GM23248 (cell line): ENCODE data around the gene MGMT. TPM values are rescaled to one million over a fixed set of nuclear protein-coding genes. Genes with fewer than 3 reads are reported as not detected.

Experiments used
- DNase-seq: peaks from one replicate; pipeline ENCODE4 v3.0.0-alpha.2; 2015
- H2AFZ ChIP-seq: fragments of 200-600 bp; sonication (generic); 2 replicates; pipeline ENCODE4 v1.6.1; 2016; ENCODE audit warnings: antibody characterized with exemption
- H3F3A ChIP-seq: fragments of 200-600 bp; sonication (generic); 2 replicates; pipeline ENCODE4 v1.6.1; 2016; ENCODE audit warnings: mild to moderate bottlenecking, antibody characterized with exemption, mixed run types; ENCODE audit not compliant: insufficient read depth
- H3K27ac ChIP-seq: fragments of 200-600 bp; sonication (generic); 2 replicates; pipeline ENCODE4 v1.5.1; 2016; ENCODE audit warnings: mild to moderate bottlenecking
- H3K27me3 ChIP-seq: fragments of 200-600 bp; sonication (generic); replicated peaks from 2 replicates; pipeline ENCODE4 v1.6.1; 2016; ENCODE audit warnings: mild to moderate bottlenecking; ENCODE audit not compliant: insufficient read depth
- H3K36me3 ChIP-seq: fragments of 200-600 bp; sonication (generic); 2 replicates; pipeline ENCODE4 v1.6.1; 2016; ENCODE audit warnings: low read depth, mild to moderate bottlenecking
- H3K4me1 ChIP-seq: fragments of 200-600 bp; sonication (generic); 2 replicates; pipeline ENCODE4 v1.6.1; 2016; ENCODE audit warnings: mild to moderate bottlenecking; ENCODE audit not compliant: insufficient read depth
- H3K4me2 ChIP-seq: fragments of 200-600 bp; sonication (generic); one replicate; pipeline ENCODE4 v1.6.1; 2016; ENCODE audit warnings: mild to moderate bottlenecking; ENCODE audit not compliant: unreplicated experiment
- H3K4me3 ChIP-seq: fragments of 200-600 bp; sonication (generic); 2 replicates; pipeline ENCODE4 v1.5.1; 2016; ENCODE audit warnings: mild to moderate bottlenecking
- H3K79me2 ChIP-seq: fragments of 200-600 bp; sonication (generic); 2 replicates; pipeline ENCODE4 v1.6.1; 2016; ENCODE audit warnings: mild to moderate bottlenecking; ENCODE audit not compliant: insufficient read depth
- H3K9ac ChIP-seq: fragments of 200-600 bp; sonication (generic); 2 replicates; pipeline ENCODE4 v1.6.1; 2016; ENCODE audit warnings: mild to moderate bottlenecking
- H3K9me2 ChIP-seq: fragments of 200-600 bp; sonication (generic); 2 replicates; pipeline ENCODE4 v1.6.1; 2016; ENCODE audit warnings: mixed run types, mild to moderate bottlenecking, moderate library complexity; ENCODE audit not compliant: insufficient read depth
- H3K9me3 ChIP-seq: fragments of 200-600 bp; sonication (generic); one replicate; pipeline ENCODE4 v1.6.1; 2017; ENCODE audit warnings: low read depth
- H4K20me1 ChIP-seq: fragments of 200-600 bp; sonication (generic); 2 replicates; pipeline ENCODE4 v1.6.0; 2016; ENCODE audit not compliant: insufficient read depth
- EZH2 ChIP-seq: fragments of 200-600 bp; sonication (generic); IDR thresholded peaks from 2 replicates; pipeline ENCODE4 v1.6.1; 2018; ENCODE audit warnings: antibody characterized with exemption, mild to moderate bottlenecking; ENCODE audit not compliant: insufficient read depth, poor library complexity, severe bottlenecking
- EZH2phosphoT487 ChIP-seq: fragments of 200-600 bp; sonication (generic); IDR thresholded peaks from 2 replicates; pipeline ENCODE4 v1.6.1; 2018; ENCODE audit warnings: antibody characterized with exemption, moderate library complexity, mild to moderate bottlenecking, low read depth; ENCODE audit not compliant: insufficient read depth
- WGBS, 2 experiments: methylation state at CpG; one replicate each; pipeline ENCODE4 v1.1.6; 2015 to 2017; ENCODE audit warnings: low lambda C conversion rate in 2 of 2, low coverage in 1 of 2; ENCODE audit errors: missing lambda C conversion rate in 2 of 2; 5-methylcytosine and 5-hydroxymethylcytosine counted together
- in situ Hi-C: fragments of 300-500 bp; cut with MboI; formaldehyde crosslinking; loops from 2 replicates; pipeline ENCODE4 v1.15.0; 2020
- polyA plus RNA-seq: library from polyadenylated mRNA; unstranded; fragments of >200 nt; fragmentation: Nextera tagmentation; extraction: Ambion mirVana; gene quantifications from 2 replicates; pipeline ENCODE4 v1.2.1, GENCODE V29; 2016
- total RNA-seq: library from RNA; depleted of rRNA; stranded (reverse); fragments of >200 nt; shearing (Covaris generic); gene quantifications from 2 replicates; pipeline ENCODE4 v1.2.3, GENCODE V29; 2014

The MGMT gene
- total and polyA plus RNA-seq, 2 experiments from 2014 or later, result 28.5 to 35.1 TPM

- no peak overlapping the region for H3K4me3 ChIP-seq
- in situ Hi-C loops, result no loop called here
- H3K9me3 ChIP-seq, result no peaks in the 10 kb centered on the region
- no peak for DNase-seq
- no peaks in the 10 kb centered on the region for H3K27me3 ChIP-seq
- no peak overlapping the region for H3K4me2 ChIP-seq
- H3F3A ChIP-seq, result no peaks in the 10 kb centered on the region
- H4K20me1 ChIP-seq, result no peaks in the 10 kb centered on the region
- no peak overlapping the region for H2AFZ ChIP-seq
- TF ChIP-seq EZH2, result no peak
- H3K27ac ChIP-seq, result no peak overlapping the region
- H3K79me2 ChIP-seq, result no peaks in the 10 kb centered on the region
- 76 to 80% methylated on average over 5 of the region's 5 CpGs for WGBS, 2 experiments
- no peaks in the 10 kb centered on the region for H3K9me2 ChIP-seq
- no peaks in the 10 kb centered on the region for H3K36me3 ChIP-seq
- H3K4me1 ChIP-seq, result 0 out of 2 replicates have a peak, but pooled peaks cover 3% of the 10 kb centered on the region
- no peak overlapping the region for H3K9ac ChIP-seq
Observed at GRCh38 chr10:129662426-129662825, 195.4 kb downstream of the MGMT start.

DNA sequence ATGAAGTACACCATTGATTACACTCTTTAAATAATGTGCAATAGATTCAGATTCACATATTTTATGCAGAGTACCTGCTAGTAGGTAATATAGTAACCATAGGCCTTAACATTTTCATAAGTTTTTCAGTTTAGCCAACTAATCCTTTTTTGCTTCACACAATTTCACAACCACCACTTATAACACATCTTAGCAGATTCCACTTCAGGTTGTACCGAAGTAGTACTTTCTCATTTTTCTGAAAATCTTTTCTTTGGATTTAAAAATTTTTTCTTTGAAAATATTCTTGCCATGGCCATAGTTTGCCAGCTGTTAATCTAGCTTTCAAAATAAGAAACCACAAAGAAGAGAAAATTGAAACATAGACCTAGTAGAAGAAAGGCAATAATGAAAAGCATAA, 203.1 kb downstream of the MGMT start:
- Histone ChIP-seq H3K4me1 (no peaks in the 10 kb centered on the region), H3K4me2 (no peak overlapping the region), H3F3A (no peaks in the 10 kb centered on the region), H3K9me3 (no peaks in the 10 kb centered on the region), H3K9me2 (no peaks in the 10 kb centered on the region), H3K36me3 (no peaks in the 10 kb centered on the region; the same call in 1 of the 2 replicates), H3K27me3 (no peaks in the 10 kb centered on the region), H2AFZ (no peak overlapping the region), H4K20me1 (no peaks in the 10 kb centered on the region), H3K4me3 (no peak overlapping the region), H3K27ac (no peak overlapping the region), H3K9ac (no peak overlapping the region), H3K79me2 (no peaks in the 10 kb centered on the region)
- no peak for DNase-seq
- in situ Hi-C loops, result no loop called here
- TF ChIP-seq EZH2 (no peak), EZH2phosphoT487 (no peak)
- 92 to 100% methylated on average over 1 of the region's 1 CpG for WGBS, 2 experiments

GRCh38 chr10:129673292-129673691, 206.3 kb downstream of the MGMT start:
- in situ Hi-C loops, result no loop called here
- no peaks in the 10 kb centered on the region; the same call in 1 of the 2 replicates for H3K36me3 ChIP-seq

DNA sequence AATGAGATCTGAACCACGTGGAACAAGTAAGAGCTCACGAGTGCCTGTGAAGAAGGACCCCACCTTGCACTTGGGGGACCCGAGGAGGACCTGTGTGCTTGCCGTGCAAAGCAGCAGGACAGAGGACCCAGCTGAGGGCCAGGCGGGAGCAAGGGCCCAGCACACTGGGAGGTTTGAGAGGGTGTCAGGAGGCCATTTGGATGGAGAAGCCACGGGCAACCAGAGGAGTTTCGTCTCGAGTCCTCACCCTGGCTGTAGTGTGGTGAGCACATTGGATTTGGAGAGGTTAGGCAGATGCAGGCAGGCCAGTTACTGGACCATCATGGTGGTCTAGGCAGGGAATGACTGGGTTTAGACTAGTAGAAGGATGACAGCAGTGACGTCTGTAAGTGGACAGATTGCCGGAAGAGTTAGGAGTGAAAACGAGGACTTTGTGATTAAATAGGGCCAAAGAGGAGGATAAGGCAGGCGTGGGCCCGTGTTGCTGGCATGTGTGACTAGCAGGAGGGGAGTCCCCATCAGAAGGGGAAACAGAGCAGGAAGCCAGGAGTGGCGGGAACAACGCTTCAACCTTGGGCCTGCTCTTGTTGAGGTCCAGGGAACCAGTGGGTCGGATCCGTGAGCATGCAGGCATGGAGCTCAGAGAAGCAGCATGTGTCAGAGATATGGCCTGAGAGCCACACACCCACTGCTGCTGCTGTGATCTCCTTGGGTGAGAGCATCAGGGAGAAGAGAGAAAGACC, 208.2 kb downstream of the MGMT start:
- 91 to 92% methylated on average over 17 of the region's 17 CpGs for WGBS, 2 experiments
- Histone ChIP-seq H3F3A (no peaks in the 10 kb centered on the region), H3K4me1 (no peaks in the 10 kb centered on the region), H3K9ac (no peak overlapping the region), H3K36me3 (no peaks in the 10 kb centered on the region; the same call in 1 of the 2 replicates), H3K9me2 (no peaks in the 10 kb centered on the region), H3K27me3 (no peaks in the 10 kb centered on the region), H3K27ac (no peak overlapping the region), H2AFZ (no peak overlapping the region), H3K79me2 (no peaks in the 10 kb centered on the region), H3K9me3 (no peaks in the 10 kb centered on the region), H3K4me3 (no peak overlapping the region), H4K20me1 (no peaks in the 10 kb centered on the region), H3K4me2 (no peak overlapping the region)
- no peak for TF ChIP-seq EZH2phosphoT487
- no peak for TF ChIP-seq EZH2
- no peak for DNase-seq
- in situ Hi-C loops, result no loop called here

More at GRCh38 chr10:129673292-129673691, 206.3 kb downstream of the MGMT start:
- Histone ChIP-seq H3K9me3 (no peaks in the 10 kb centered on the region), H3K79me2 (no peaks in the 10 kb centered on the region), H4K20me1 (no peaks in the 10 kb centered on the region), H3K9ac (no peak overlapping the region), H3K4me3 (no peak overlapping the region), H3F3A (no peaks in the 10 kb centered on the region), H3K4me2 (no peak overlapping the region), H2AFZ (no peak overlapping the region), H3K4me1 (no peaks in the 10 kb centered on the region), H3K27ac (no peak overlapping the region), H3K27me3 (no peaks in the 10 kb centered on the region), H3K9me2 (no peaks in the 10 kb centered on the region)
- DNase-seq, result no peak
- WGBS, 2 experiments, result 95 to 96% methylated on average over 4 of the region's 4 CpGs
- TF ChIP-seq EZH2phosphoT487, result no peak
- no peak for TF ChIP-seq EZH2
